ENCODE measurements around the gene MAGIX.

The MAGIX gene

DNA sequence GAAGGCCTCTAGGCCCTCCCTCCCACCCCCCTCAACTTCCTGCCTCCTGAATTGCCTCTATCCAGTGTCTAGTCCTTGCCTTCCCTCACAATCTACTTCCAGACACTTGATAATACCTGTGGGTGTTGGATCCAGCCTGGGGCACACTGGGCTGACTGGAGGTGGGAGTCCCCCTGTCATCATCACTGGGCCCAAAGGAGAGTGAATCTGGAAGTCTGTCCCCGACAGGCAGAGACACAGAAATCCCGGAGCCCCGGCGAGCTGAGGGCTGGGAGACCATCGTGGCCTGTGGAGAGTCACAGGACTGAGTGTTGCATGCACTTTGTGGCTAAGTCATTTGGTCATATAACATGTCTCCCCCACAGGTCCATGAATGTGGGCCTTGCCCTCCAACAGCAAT lies 45.8 kb downstream of the MAGIX start:
- DNase-seq, result no peak

DNA sequence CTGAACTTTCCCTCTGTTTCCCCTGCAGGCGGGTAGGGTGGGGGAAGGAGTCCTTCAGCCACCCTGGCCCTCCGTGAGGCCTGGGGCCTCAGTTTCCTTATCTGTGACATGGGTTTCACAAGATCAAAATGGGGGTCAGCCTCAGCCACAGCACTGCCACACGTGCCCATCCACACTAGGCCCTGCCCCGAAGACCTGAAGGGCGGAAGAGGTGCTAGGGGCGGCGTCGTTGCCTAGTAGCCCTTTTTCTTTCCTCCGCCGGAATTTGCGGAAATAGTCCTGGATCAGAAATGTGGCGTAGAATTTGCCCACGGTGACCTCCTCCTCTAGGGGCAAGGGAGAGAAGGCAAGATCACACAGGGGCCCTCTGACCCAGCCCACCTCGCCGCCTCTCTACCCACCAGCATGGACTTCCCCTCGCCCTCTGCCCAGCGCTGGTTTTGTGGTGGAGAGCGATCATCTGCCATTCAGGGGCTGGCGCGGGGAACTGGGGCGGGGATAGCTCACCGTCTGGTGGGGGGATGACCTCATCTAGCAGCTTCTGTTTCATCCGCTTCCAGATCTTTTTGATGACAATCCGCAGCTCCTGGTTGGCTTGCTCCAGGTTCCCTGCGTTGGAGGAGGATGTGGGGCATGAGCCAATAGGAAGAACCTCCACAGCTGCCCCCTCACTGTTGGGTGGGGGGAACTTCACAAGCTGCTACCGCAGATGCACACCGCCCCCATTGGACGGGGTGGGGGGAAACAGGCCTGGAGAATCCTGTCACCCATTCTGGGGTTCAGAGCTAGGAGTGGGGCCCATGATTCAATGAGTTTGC lies 47.1 kb downstream of the MAGIX start:
- no peak for DNase-seq

DNA sequence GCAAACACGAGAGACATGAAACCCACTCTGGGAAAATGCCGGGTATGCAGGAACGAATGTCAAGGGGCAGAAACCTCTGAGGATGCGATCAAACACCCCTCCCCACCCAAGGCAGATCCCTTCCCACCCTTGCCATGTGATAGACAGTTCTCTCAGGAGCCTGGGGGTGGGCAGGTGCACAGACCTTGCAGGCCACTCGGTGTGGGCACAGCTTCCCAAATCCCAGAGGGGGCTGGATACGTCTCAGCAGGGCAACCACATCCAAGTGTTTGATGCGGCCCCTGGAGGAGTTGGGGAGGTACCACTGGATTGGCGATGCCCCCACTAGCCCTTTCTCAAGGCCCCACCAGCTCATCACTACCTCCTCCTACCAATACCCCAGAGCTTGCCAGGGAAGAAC lies 47.8 kb downstream of the MAGIX start:
- DNase-seq, result no peak

DNA sequence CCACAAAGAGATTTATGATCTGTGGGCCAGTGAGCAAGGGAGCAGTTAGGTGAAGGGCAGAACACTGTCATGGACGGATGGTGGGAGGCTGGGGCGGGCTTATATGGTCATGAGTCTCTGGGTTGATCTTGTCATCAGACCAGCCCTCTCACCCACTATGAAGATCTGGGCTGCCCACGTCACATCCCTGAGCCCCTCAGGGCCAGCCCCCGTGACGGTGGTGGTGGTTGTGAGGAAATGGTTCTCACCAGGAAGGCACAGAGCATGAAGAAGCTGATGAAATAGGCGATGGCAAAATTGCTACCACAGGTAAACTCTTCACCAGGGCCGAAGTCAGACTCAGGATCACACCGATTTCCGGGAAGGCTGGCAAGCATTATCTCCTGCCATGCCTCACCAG lies 48.5 kb downstream of the MAGIX start:
- no peak for DNase-seq

DNA sequence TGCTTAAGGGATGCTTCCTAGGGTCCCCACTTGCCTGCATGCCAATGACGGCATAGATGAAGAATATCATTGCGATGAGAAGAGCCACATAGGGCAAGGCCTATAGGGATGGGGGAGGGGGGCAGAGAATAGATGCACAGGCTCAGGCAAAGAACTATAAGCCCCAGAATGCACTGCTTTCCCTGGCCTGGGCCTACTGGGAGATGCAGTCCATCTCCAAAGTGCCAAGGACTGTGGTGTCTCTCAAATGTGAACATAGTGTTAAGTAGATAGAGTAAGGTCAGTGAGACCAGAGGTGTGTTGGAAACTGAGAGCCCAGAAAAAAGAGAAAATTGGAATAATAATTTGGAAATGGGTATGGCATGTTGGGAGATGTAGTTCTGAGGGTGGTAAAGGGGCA lies 49.7 kb downstream of the MAGIX start:
- no peak for DNase-seq

GRCh38 chrX:49212861-49213260 lies 50.3 kb downstream of the MAGIX start:
- no peak for DNase-seq

- DNase-seq, result no peak
Observed at GRCh38 chrX:49214416-49214815, 51.9 kb downstream of the MAGIX start.

GRCh38 chrX:49214996-49215526 lies 52.5 kb downstream of the MAGIX start:
- no peak for DNase-seq

All from T-helper 9 cell (primary cell).